ENCODE results near the gene PRPSAP1.

Gene PRPSAP1

DNA sequence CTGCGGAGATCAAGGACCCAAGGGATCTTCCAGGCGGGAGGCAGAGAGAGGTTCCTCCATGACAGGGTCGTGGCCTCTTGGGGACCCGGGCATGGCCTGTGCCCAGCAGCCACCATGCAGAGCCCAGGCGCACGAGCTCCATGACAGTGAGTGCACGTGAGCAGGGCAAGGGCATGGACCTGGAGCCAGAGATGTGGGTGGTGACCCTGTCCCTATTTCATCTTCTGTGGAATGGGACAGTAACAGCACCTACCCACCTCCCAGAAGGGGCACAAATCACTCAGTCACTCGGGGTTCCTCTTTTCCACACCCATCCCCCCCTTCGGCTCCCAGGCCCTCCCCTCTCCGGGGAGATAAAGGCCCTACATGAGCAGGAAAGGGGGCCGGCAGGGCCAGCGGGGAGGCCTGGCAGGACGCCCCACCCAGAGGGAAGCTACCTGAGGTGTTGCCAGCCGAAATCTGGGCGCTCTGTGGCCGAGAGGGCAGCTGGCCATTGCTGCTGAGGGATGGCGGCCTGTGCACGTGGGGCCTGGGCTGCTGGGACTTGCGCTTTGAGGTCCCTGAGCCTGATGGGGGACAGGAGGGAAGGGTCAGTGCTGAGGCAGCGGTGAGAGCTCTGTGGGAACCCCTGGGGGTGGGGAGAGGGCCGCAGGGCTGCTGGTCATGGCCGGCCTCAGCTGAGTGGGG lies 78.2 kb downstream of the PRPSAP1 start:
- no peak for TF ChIP-seq EGR1 (IDR thresholded peaks at IDR 0.05)
- no peak for TF ChIP-seq ZBTB7A (IDR thresholded peaks at IDR 0.05; ENCODE audit: low read depth)

- TF ChIP-seq CREB1 (IDR thresholded peaks at IDR 0.05; ENCODE audit: low read depth) (no peak), REST (IDR thresholded peaks at IDR 0.05; ENCODE audit: low read depth) (no peak), ZBTB7A (IDR thresholded peaks at IDR 0.05; ENCODE audit: low read depth) (no peak), YY1 (IDR thresholded peaks at IDR 0.05; ENCODE audit: low read depth) (no peak), EP300 (IDR thresholded peaks at IDR 0.05; ENCODE audit: borderline replicate concordance) (no peak), EGR1 (IDR thresholded peaks at IDR 0.05) (no peak), TCF12 (IDR thresholded peaks at IDR 0.05; ENCODE audit: low read depth) (no peak), CEBPB (IDR thresholded peaks at IDR 0.05) (no peak), TEAD4 (IDR thresholded peaks at IDR 0.05) (no peak), RAD21 (IDR thresholded peaks at IDR 0.05; ENCODE audit: low read depth) (no peak), FOXM1 (IDR thresholded peaks at IDR 0.05; ENCODE audit: borderline replicate concordance, low read depth) (no peak), TAF1 (IDR thresholded peaks at IDR 0.05; ENCODE audit: low read depth) (no peak), NFIC (IDR thresholded peaks at IDR 0.05) (no peak)
- TF ChIP-seq, protein P1, sequence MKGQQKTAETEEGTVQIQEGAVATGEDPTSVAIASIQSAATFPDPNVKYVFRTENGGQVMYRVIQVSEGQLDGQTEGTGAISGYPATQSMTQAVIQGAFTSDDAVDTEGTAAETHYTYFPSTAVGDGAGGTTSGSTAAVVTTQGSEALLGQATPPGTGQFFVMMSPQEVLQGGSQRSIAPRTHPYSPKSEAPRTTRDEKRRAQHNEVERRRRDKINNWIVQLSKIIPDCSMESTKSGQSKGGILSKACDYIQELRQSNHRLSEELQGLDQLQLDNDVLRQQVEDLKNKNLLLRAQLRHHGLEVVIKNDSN (IDR thresholded peaks at IDR 0.05): no peak
- TF ChIP-seq, protein P2, sequence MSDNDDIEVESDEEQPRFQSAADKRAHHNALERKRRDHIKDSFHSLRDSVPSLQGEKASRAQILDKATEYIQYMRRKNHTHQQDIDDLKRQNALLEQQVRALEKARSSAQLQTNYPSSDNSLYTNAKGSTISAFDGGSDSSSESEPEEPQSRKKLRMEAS (IDR thresholded peaks at IDR 0.05): no peak
Observed at GRCh38 chr17:76274112-76274956, 79.4 kb downstream of the PRPSAP1 start.

DNA sequence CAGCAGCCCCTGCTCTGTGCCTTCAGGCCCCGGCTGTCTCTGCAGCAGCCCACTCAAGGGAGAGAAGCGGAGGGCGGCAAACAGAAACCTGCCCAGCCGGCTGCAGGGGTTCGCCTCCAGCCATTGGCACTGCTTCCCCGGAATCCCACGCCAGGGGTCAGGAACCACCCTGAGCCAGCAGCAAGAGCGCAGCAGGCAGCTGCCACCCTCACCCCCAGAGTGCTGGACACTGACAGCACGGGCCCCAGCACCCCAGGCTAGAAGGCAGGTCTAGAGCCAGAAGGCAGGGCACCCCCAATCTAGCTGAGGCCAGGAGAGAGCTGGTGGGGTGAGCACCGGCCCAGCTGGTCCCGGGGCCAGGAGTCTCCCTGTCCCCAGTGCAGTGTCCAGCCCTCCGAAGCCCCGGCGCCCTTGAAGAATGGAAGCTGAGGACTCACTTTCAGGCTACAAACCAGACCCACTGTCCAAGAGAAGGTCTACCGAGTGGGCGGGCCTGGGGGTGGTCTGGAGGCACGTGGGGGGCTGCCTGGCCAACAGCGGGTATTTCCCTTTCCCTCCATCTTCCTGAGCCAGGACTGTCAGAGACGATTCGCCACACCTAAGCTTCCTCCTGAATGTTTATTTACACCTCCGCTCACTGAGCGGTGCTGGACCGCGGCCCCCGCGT lies 80.1 kb downstream of the PRPSAP1 start:
- TF ChIP-seq EGR1 (IDR thresholded peaks at IDR 0.05) (no peak), REST (IDR thresholded peaks at IDR 0.05; ENCODE audit: low read depth) (no peak), ZBTB7A (IDR thresholded peaks at IDR 0.05; ENCODE audit: low read depth) (no peak), CREB1 (IDR thresholded peaks at IDR 0.05; ENCODE audit: low read depth) (no peak), TAF1 (IDR thresholded peaks at IDR 0.05; ENCODE audit: low read depth) (no peak), RAD21 (IDR thresholded peaks at IDR 0.05; ENCODE audit: low read depth) (no peak), EP300 (IDR thresholded peaks at IDR 0.05; ENCODE audit: borderline replicate concordance) (no peak), YY1 (IDR thresholded peaks at IDR 0.05; ENCODE audit: low read depth) (no peak)
- TF ChIP-seq, protein P2 (IDR thresholded peaks at IDR 0.05): no peak

- TF ChIP-seq EGR1 (IDR thresholded peaks at IDR 0.05) (no peak), YY1 (IDR thresholded peaks at IDR 0.05; ENCODE audit: low read depth) (no peak), ZBTB7A (IDR thresholded peaks at IDR 0.05; ENCODE audit: low read depth) (no peak)
Observed at GRCh38 chr17:76272541-76273444, 80.9 kb downstream of the PRPSAP1 start.

GRCh38 chr17:76271669-76272540 lies 81.8 kb downstream of the PRPSAP1 start:
- TF ChIP-seq TCF12 (IDR thresholded peaks at IDR 0.05; ENCODE audit: low read depth) (no peak), TEAD4 (IDR thresholded peaks at IDR 0.05) (no peak), CREB1 (IDR thresholded peaks at IDR 0.05; ENCODE audit: low read depth) (no peak), EGR1 (IDR thresholded peaks at IDR 0.05) (no peak), EP300 (IDR thresholded peaks at IDR 0.05; ENCODE audit: borderline replicate concordance) (no peak), RAD21 (IDR thresholded peaks at IDR 0.05; ENCODE audit: low read depth) (no peak), ZBTB7A (IDR thresholded peaks at IDR 0.05; ENCODE audit: low read depth) (no peak), YY1 (IDR thresholded peaks at IDR 0.05; ENCODE audit: low read depth) (no peak), FOXM1 (IDR thresholded peaks at IDR 0.05; ENCODE audit: borderline replicate concordance, low read depth) (no peak), TAF1 (IDR thresholded peaks at IDR 0.05; ENCODE audit: low read depth) (no peak)
- TF ChIP-seq, protein P1 (IDR thresholded peaks at IDR 0.05): no peak
- TF ChIP-seq, protein P2 (IDR thresholded peaks at IDR 0.05): no peak
